HG03103 (cell line): ENCODE results near the gene MRPS35.

ENCODE experiments used
- ATAC-seq: cut with Tn5 transposase; IDR thresholded peaks from one replicate; pipeline ENCODE4 v1.9.1; 2021; ENCODE audit warnings: low read depth; ENCODE audit not compliant: unreplicated experiment

The MRPS35 gene

GRCh38 chr12:27710592-27711316 lies at the start of gene MRPS35:
Gene MRPS35, plus strand, starts transcription at chr12:27710832. Its CDS starts 12 bp downstream, at chr12:27710844.
- peak; percentile 93 for ATAC-seq

GRCh38 chr12:27665704-27666103 lies 44.9 kb upstream of the MRPS35 start:
- no peak for ATAC-seq

GRCh38 chr12:27666510-27666909 lies 44.1 kb upstream of the MRPS35 start:
- no peak for ATAC-seq

- ATAC-seq = no peak
Observed at GRCh38 chr12:27667540-27667939, 43.1 kb upstream of the MRPS35 start.

GRCh38 chr12:27672051-27672450 lies 38.6 kb upstream of the MRPS35 start:
- no peak for ATAC-seq

GRCh38 chr12:27672643-27673042 lies 38.0 kb upstream of the MRPS35 start:
- ATAC-seq = no peak

- no peak for ATAC-seq
Observed at GRCh38 chr12:27673101-27673718, 37.4 kb upstream of the MRPS35 start.

GRCh38 chr12:27674989-27675388 lies 35.6 kb upstream of the MRPS35 start:
- no peak for ATAC-seq

- ATAC-seq = no peak
Observed at GRCh38 chr12:27680619-27681018, 30.0 kb upstream of the MRPS35 start.

- ATAC-seq = no peak
Observed at GRCh38 chr12:27682534-27682933, 28.1 kb upstream of the MRPS35 start.

GRCh38 chr12:27685274-27685673 lies 25.4 kb upstream of the MRPS35 start:
- no peak for ATAC-seq

- no peak for ATAC-seq
Observed at GRCh38 chr12:27686147-27686546, 24.5 kb upstream of the MRPS35 start.

- no peak for ATAC-seq
Observed at GRCh38 chr12:27688671-27689070, 22.0 kb upstream of the MRPS35 start.

- ATAC-seq = no peak
Observed at GRCh38 chr12:27689558-27690180, 21.0 kb upstream of the MRPS35 start.

- ATAC-seq = no peak
Observed at GRCh38 chr12:27693403-27693802, 17.2 kb upstream of the MRPS35 start.

- ATAC-seq = no peak
Observed at GRCh38 chr12:27695556-27696292, 14.9 kb upstream of the MRPS35 start.

- no peak for ATAC-seq
Observed at GRCh38 chr12:27696293-27696652, 14.4 kb upstream of the MRPS35 start, which contains the start of gene REP15. Gene REP15, plus strand, starts transcription at chr12:27696447. Its CDS starts 116 bp downstream, at chr12:27696563.

GRCh38 chr12:27696864-27697564 lies 13.6 kb upstream of the MRPS35 start:
- ATAC-seq = no peak

GRCh38 chr12:27703720-27704452 lies 6.7 kb upstream of the MRPS35 start:
- peak; percentile 90 for ATAC-seq

- no peak for ATAC-seq
Observed at GRCh38 chr12:27705263-27705662, 5.4 kb upstream of the MRPS35 start.
